C4-2B (cell line): ENCODE measurements around the gene ITSN1.

Source experiments
- H3K27ac ChIP-seq: fragments of 450-650 bp; 2 replicates; pipeline ENCODE4 v1.5.1; 2017
- ZFX ChIP-seq: fragments of 450-650 bp; IDR thresholded peaks from 2 replicates; pipeline ENCODE4 v1.6.1; 2017
- TF ChIP-seq, protein P1 (sequence below): fragments of 450-650 bp; conservative IDR thresholded peaks from 2 replicates; pipeline ENCODE4 v1.5.1; 2017; ENCODE audit warnings: mild to moderate bottlenecking

ITSN1 gene

DNA sequence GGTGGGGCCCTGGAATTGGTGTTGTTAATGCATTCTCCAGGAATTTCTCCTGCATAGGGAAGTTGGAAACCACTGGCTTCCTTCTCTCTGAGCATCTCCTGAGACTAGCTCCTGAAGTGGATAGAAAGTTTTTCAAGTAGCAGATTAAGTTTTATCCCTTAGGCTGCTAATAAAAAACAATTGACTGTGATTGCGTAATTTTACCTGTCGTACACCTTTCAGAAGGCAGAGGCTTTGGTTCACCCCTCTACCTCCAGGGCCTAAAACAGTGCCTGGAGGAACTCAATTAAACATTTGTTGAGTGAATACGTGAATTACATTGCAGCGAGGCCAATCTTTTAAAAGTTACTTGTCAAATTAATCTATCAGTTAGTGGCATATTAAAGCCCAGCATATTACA, 3.4 kb downstream of the ITSN1 start:
- TF ChIP-seq, protein P1, sequence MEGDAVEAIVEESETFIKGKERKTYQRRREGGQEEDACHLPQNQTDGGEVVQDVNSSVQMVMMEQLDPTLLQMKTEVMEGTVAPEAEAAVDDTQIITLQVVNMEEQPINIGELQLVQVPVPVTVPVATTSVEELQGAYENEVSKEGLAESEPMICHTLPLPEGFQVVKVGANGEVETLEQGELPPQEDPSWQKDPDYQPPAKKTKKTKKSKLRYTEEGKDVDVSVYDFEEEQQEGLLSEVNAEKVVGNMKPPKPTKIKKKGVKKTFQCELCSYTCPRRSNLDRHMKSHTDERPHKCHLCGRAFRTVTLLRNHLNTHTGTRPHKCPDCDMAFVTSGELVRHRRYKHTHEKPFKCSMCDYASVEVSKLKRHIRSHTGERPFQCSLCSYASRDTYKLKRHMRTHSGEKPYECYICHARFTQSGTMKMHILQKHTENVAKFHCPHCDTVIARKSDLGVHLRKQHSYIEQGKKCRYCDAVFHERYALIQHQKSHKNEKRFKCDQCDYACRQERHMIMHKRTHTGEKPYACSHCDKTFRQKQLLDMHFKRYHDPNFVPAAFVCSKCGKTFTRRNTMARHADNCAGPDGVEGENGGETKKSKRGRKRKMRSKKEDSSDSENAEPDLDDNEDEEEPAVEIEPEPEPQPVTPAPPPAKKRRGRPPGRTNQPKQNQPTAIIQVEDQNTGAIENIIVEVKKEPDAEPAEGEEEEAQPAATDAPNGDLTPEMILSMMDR, result no peak
- no peak for TF ChIP-seq ZFX
- no peak overlapping the region for H3K27ac ChIP-seq

DNA sequence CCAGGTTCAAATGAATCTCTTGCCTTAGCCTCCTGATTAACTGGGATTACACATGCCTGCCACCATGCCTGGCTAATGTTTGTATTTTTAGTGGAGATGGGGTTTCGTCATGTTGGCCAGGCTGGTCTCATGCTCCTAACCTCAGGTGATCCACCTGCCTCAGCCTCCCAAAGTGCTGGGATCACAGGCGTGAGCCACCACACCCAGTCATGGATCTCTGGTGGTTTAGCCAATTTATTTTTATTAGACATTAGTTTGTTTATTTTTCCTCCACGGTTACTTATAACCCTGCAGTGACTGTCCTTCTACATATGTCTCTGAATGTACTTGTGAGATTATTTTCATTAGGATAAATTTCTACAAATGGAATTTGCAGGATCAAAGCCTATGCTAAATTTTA, 5.3 kb downstream of the ITSN1 start:
- TF ChIP-seq, protein P1, result no peak
- TF ChIP-seq ZFX, result no peak
- H3K27ac ChIP-seq, result no peak overlapping the region

DNA sequence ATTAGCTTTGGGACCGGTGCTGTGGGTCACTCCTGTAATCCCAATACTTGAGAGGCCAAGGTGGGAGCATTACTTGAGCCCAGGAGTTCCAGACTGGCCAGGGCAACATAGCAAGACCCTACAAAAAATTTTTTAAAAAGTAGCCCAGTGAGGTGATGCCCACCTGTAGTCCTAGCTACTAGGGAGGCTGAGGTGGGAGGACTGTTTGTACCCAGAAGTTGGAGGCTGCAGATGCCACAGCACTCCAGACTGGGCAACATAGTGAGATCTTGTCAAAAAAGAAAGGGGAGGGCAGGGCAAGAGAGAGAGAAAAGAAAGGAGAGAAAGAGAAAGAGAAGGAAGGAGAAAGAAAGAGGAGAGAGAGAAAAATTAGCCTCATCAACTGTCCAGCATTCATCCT, 6.3 kb downstream of the ITSN1 start:
- no peak overlapping the region for H3K27ac ChIP-seq
- TF ChIP-seq ZFX, result no peak
- TF ChIP-seq, protein P1, result no peak

DNA sequence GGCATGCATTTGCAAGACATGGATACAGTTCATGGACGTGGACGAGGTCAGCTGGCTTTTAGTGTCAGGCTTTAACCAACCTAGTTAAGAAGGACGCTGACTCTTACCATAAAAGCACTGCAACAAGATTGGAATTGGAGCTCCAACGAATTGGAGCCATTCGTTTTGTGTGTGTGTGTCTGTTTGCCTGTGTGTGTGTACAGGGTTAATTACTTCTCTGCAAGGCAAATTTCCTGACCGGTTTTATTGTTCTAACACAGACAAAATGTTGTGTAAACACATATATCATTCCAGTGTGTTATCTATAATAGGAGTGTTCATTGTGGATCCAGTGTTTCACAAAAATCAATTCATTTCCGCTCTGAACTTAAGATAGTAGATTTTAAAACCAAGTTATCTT, 7.9 kb downstream of the ITSN1 start:
- TF ChIP-seq ZFX, result no peak
- TF ChIP-seq, protein P1, result no peak
- H3K27ac ChIP-seq, result no peak overlapping the region

DNA sequence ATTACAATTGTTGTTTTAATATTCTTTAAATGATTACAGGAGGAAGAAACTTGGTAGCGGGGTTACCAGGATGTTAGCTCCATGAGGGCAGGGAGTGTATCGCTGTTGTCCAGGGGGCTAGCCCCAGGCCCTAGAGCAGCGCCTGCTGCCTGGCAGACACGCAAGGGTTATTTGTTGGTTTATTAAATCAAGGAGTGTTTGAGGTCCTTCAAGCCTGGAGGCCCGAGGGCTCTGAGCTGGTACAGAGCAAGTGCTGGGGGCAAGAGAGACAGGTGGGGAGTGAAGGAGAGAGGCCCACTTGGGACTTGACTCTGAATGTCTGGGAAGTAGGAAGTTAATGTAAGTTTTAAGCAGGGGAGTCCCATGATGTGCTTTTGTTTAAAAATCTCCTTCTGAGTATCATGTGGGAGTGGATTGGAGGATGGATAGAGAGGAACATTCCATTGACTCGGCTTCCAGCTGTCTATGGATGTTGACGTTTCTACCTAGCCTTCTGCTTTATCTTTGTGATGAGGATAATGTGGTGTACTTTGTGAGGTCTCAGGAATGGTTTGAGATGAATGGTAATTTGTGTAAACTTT, 8.7 kb downstream of the ITSN1 start:
- H3K27ac ChIP-seq, result no peak overlapping the region
- TF ChIP-seq ZFX, result no peak
- TF ChIP-seq, protein P1, result no peak

DNA sequence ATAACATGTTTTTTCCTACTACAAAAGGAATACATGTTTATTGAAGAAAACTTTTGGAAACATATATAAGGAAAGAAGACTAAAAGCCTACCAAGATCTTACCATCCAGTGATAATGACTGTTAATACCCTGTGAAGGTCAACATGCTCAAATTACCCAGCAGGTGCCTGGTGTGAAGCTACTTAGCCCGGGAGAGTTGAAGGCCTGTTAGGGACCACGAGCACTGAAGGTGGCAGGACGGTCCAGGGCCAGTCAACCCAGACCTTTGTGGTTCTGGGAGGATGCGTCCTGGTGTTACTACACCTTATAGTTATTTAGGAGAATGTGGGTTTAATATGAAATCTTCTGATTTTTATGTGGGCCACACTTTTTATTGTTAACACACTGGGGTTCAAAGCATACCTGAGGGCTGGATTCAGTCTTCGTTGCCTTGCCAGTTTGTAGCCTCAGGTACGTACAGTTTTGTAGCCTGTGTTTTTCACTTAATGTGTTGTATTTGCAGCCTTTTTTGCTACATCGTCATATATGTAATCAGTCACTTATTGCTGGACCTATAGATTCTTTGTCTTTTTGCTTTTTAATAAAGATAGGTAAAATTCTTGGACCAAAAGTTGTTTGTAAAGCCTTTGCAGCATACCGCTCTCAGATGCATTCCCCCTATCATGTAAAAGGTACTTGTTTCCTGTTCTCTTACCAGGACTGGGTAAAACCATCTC, 9.8 kb downstream of the ITSN1 start:
- no peak overlapping the region for H3K27ac ChIP-seq
- no peak for TF ChIP-seq ZFX
- TF ChIP-seq, protein P1, result no peak

DNA sequence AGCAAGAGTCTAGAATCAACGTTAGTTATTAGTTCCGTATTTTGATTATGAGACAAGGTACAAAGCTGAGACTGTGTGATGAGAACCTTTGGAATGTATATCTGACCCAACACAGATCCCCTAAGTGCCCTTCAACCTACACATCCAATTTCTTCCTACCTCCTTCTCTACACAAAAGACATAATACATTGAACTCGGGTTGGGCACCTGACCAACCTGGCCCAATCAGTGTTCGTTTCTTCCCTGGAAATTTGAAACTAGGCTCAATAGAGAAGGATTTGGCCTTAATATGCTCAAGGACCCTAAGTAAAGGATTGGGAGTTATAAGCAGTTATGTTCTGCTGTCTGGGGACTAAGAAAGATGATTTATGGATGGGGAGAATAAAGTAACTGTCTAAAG, 12.1 kb downstream of the ITSN1 start:
- no peak overlapping the region for H3K27ac ChIP-seq
- TF ChIP-seq ZFX, result no peak
- TF ChIP-seq, protein P1, result no peak
